Stimulated activated CD8-positive, alpha-beta memory T cell treated with anti-CD3 and anti-CD28 coated beads, Interleukin-7, amount 100 ng/mL, for 24 hours (primary cell): ENCODE results near the gene CYLC2.

Experiments
- DNase-seq: peaks from one replicate; pipeline ENCODE4 v3.0.0-alpha.2; 2020; ENCODE audit warnings: low read depth

CYLC2 gene

GRCh38 chr9:102995033-102995432, at the start of gene CYLC2:
TSS of gene CYLC2 (plus strand) at chr9:102995333. CDS start at chr9:102995381, 48 bp downstream.
- DNase-seq: no peak

GRCh38 chr9:102950346-102950745, 44.8 kb upstream of the CYLC2 start:
- no peak for DNase-seq

DNA sequence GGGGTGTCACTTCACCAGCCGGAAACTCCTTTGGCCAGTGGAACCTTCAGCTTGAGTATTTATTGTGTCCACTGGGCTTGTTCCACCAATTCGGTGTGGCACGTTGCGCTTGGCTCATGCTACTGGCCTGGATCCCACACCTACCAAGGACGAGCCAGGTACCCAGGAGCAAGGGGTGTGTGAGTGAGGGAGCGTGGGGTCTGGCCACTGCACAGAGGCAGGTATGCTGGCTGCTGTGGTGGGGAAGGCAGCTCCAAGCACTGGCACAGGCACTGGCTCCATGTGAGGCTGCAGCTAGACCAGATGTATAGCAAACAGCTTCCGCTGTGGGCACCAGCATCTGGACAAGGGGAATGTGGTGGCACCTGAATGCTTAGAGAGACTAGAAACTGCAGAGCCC, 28.1 kb upstream of the CYLC2 start:
- DNase-seq: no peak

DNA sequence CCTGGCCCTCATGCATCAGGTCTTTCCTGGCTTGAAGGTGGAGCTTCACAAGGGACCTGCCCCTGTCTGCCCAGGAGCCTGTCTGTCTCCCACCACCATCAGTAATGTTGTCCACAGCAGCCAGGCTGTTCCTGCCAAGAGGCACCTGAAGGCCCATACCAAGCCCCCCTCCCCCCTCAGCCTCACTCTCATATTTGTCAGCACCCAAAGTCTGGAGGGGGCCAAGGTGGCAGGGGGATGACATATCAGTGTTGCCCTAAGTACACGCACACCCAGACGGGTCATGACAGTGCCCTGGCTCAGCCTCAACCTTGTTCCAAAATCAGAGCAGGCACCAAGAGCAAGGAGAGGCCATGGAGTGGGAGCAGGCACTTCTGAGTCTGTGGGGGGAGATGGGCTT, 27.2 kb upstream of the CYLC2 start:
- DNase-seq: no peak

DNA sequence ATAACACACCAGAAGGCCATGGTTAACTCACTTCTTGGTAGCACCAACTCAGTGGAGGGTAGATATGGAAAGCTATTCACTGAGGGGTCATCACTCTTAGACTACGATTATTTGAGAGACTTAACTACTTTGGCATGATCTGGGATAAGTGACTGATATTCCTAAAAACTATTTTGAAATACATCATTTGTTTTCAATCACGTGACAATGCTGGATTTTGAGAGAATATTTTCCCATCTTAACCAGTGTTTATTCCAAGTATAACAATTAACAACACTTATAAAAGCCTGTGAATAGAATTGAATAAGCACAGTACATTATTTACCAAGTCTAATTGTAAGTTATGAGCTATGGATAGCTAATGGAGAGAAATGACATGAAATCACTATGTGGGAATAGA, 22.4 kb upstream of the CYLC2 start:
- no peak for DNase-seq

- no peak for DNase-seq
Observed at GRCh38 chr9:102974530-102974929, 20.6 kb upstream of the CYLC2 start.

GRCh38 chr9:102975251-102975650, 19.9 kb upstream of the CYLC2 start:
- DNase-seq: no peak

DNA sequence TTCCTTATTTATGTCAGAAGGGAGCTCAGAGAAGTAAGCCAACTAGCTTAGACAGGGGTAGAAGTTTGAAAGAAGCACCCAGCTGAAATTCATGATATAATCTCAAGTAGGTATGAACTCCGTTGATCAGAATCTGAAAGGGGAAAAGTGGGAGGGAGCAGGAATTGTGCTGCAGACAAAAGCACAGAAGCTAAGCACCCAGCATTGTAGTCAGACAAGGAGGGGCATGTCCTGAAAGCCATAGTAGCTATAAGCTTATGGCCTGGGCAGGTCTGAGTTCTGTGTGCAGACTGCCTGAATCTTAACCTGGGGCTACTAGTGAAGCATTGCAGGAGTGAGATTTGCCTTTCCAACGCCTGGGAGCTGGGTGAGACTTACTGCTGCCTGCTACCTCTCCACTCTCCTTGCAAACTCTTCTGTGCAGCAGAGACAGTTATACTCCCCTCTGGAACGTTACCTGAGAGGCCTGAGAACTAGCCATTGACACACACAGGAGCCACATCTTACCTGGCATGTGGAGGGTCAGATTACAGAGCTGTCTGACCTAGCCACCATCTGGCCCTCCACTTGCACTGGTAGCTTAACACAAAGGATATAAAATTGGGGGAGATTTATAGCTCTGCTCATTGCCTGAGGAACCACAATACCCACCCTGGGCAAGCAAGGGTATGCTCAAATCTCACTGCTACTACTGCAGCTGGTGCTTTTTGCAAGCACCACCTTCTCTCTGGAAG, 9.8 kb upstream of the CYLC2 start:
- DNase-seq: no peak

DNA sequence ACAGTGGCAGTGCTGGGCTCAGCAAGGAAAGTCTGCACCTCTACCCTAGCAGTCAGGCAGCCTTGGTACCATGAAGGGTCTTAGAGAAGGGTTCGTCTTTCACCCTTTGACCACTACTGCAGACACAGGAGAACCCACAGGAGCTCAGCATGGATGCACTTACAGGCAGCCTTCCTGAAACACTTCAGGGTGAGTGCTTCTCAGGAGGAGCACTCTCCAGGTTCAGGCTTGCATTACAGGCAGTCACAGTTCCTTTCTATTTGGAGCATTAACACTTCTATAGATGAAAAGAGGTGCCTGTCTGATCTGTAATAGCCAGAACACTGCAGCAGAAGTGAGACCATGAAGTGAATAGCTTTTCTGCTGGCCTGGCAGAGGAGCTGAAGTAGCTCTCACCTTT, 8.7 kb upstream of the CYLC2 start:
- DNase-seq: no peak

DNA sequence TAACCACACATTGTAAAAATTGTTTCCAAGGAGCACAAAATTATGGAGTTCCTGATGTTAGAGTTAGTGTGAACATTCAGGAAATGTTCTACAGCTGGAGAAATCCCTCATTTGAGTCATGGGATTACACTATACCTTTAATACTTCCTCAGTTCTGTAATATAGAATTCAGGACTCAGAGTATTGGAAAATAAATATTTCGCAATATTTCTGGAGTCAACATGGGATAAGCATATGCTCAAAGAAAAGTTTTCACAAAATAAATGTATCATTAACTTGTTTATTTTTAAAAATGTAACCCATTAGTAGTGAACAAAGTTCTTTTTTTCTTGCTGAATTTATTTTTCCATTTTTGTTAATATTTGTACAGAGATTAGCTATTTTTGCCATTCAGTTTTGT, 8.6 kb downstream of the CYLC2 start:
- DNase-seq: no peak

DNA sequence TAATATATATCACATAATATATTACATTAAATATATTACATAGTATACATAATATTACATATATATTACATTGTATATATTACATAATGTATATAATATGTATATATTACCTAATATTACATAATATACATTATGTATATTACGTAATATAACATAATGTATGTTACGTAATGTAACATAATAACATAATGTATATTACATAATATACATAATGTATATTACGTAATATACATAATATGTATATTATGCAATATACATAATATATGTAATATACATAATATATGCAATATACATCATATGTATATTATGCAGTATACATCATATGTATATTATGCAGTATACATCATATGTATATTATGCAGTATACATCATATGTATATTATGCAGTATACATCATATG, 19.1 kb downstream of the CYLC2 start:
- DNase-seq: no peak

DNA sequence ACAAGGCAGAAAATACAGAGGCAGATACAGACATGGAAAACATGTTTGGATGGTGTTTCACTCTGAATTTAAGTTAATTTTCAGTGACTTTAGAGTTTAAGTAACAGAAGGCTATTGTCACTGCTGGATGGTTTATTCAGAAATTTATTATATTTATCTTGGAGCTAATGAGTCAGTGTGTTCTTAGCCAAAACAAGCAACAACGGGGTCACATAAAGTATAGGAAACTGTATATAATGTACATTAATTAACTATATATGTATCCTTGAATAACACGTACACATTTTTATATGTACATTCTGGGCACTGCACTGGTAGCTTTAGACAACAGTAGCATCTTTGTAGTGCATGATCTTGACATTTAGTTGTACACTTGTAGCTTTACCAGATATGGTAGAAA, 30.7 kb downstream of the CYLC2 start:
- no peak for DNase-seq

- DNase-seq: no peak
Observed at GRCh38 chr9:103037508-103038477, 42.7 kb downstream of the CYLC2 start.

- DNase-seq: no peak
Observed at GRCh38 chr9:103041961-103042360, 46.8 kb downstream of the CYLC2 start.
